Esophagus muscularis mucosa (tissue), 4 donors: ENCODE results near the gene CLTRN. TPM values are rescaled to one million over a fixed set of nuclear protein-coding genes. Genes with fewer than 3 reads are reported as not detected.
"Not testable (repeated sequence)": the region's sequence is repeated elsewhere in the genome, so short reads cannot be mapped to it uniquely, and the experiment has no call there.

Experiments
- DNase-seq: peaks from one replicate; pipeline ENCODE4 v3.0.0-alpha.2; 2017; ENCODE audit errors: extremely low spot score
- H3K27ac ChIP-seq, 4 donors: fragments of 200-600 bp; sonication (generic); replicated peaks in 1 of 4; 1 replicate in 3 of 4; 2 replicates in 1 of 4; pipeline ENCODE4 v1.5.1; 2016 to 2019; ENCODE audit warnings: mild to moderate bottlenecking in 1 of 4
- H3K27me3 ChIP-seq, 4 donors: fragments of 200-600 bp; sonication (generic); one replicate each; pipeline versions ENCODE4 v1.5.1 to v1.6.0; 2016 to 2019
- H3K36me3 ChIP-seq, 4 donors: fragments of 200-600 bp; sonication (generic); one replicate each; pipeline ENCODE4 v1.5.1; 2016 to 2019
- H3K4me1 ChIP-seq, 4 donors: fragments of 200-600 bp; sonication (generic); one replicate each; pipeline ENCODE4 v1.5.1; 2016 to 2019
- H3K4me3 ChIP-seq, 4 donors: fragments of 200-600 bp; sonication (generic); 1 replicate in 2 of 4; 2 replicates in 2 of 4; pipeline ENCODE4 v1.5.1; 2016 to 2019; ENCODE audit warnings: mild to moderate bottlenecking in 4 of 4, moderate library complexity in 1 of 4
- H3K9me3 ChIP-seq, 4 donors: fragments of 200-600 bp; sonication (generic); 1 replicate in 3 of 4; 2 replicates in 1 of 4; pipeline ENCODE4 v1.5.1; 2016 to 2019
- CTCF ChIP-seq, 3 experiments: fragments of 200-600 bp in 2 of 3; fragments of 450-650 bp in 1 of 3; sonication (generic) in 2 of 3; IDR thresholded peaks; one replicate each; pipeline ENCODE4 v1.5.1; 2017 to 2019; ENCODE audit warnings: antibody characterized with exemption in 3 of 3, mild to moderate bottlenecking in 2 of 3, moderate library complexity in 1 of 3
- EP300 ChIP-seq: sonication (generic); formaldehyde crosslinking; IDR thresholded peaks from one replicate; pipeline ENCODE4 v1.6.1; 2017; ENCODE audit warnings: antibody characterized with exemption
- POLR2A ChIP-seq: fragments of 450-650 bp; IDR thresholded peaks from one replicate; pipeline ENCODE4 v1.6.1; 2017; ENCODE audit warnings: antibody characterized with exemption, moderate library complexity, mild to moderate bottlenecking, low read depth
- POLR2AphosphoS5 ChIP-seq, 2 donors: sonication (generic); formaldehyde crosslinking; IDR thresholded peaks; one replicate each; pipeline ENCODE4 v1.6.1; 2017; ENCODE audit warnings: antibody characterized with exemption in 2 of 2
- WGBS: methylation state at CpG from one replicate; pipeline ENCODE4 v1.1.5; 2018; 5-methylcytosine and 5-hydroxymethylcytosine counted together
- intact Hi-C: fragments of 100-400 bp; cut with DNase I; formaldehyde crosslinking; loops from one replicate; pipeline ENCODE4 v1.15.1; 2023
- total RNA-seq, 4 donors: library from RNA; depleted of rRNA; stranded (reverse); fragments of >200 nt; gene quantifications; one replicate each; pipeline versions ENCODE4 v1.1.0 to v1.2.1, GENCODE V29; 2016

Gene CLTRN
- total RNA-seq, 4 donors from 2014 or later: 0.23 to 0.42 (median 0.33) TPM; not detected in 1

- no peaks in the 10 kb centered on the region for H3K27me3 ChIP-seq
- H3K4me1 ChIP-seq: peaks cover 14 to 29% (median 17%) of the 10 kb centered on the region in 4 donors
- intact Hi-C loops: loop anchor here (10.0 kb wide), 1 partner anchor 339 kb away; the partner anchor contains the start of gene PIGA
- peak overlapping the region; percentile 92 to 99 (median 94) for H3K27ac ChIP-seq
- no peak for DNase-seq
- 64% methylated on average over 3 of the region's 3 CpGs for WGBS
- H3K9me3 ChIP-seq: no peaks in the 10 kb centered on the region
- H3K36me3 ChIP-seq: no peaks in the 10 kb centered on the region
- TF ChIP-seq EP300 (no peak), CTCF (IDR thresholded peaks at IDR 0.05) (no peak), POLR2AphosphoS5 (IDR thresholded peaks at IDR 0.05) (no peak), POLR2A (no peak)
- peak overlapping the region; percentile 60 to 88 (median 79) for H3K4me3 ChIP-seq
Observed at GRCh38 chrX:15673970-15674369, 9.4 kb upstream of the CLTRN start.

- H3K9me3 ChIP-seq: no peaks in the 10 kb centered on the region
- intact Hi-C loops: loop anchor here (10.0 kb wide), 1 partner anchor 338 kb away; the partner anchor contains the start of gene PIGA
Observed at GRCh38 chrX:15672881-15673280, 8.3 kb upstream of the CLTRN start.

GRCh38 chrX:15663439-15663838 is 1.2 kb downstream of the CLTRN start:
- DNase-seq: no peak
- no peaks in the 10 kb centered on the region for H3K4me1 ChIP-seq
- intact Hi-C loops: no loop called here
- TF ChIP-seq EP300: no peak
- TF ChIP-seq CTCF (IDR thresholded peaks at IDR 0.05): no peak
- no peak for TF ChIP-seq POLR2A
- TF ChIP-seq POLR2AphosphoS5 (IDR thresholded peaks at IDR 0.05): no peak
- no peak overlapping the region for H3K4me3 ChIP-seq
- H3K36me3 ChIP-seq: no peaks in the 10 kb centered on the region
- WGBS: 57% methylated on average over 1 of the region's 1 CpG
- no peak overlapping the region for H3K27ac ChIP-seq
- no peaks in the 10 kb centered on the region for H3K9me3 ChIP-seq
- peaks cover 0 to 23% (median 0%) of the 10 kb centered on the region in 4 donors for H3K27me3 ChIP-seq

More at GRCh38 chrX:15672881-15673280, 8.3 kb upstream of the CLTRN start:
- H3K27ac ChIP-seq: no peak overlapping the region
- 85% methylated on average over 4 of the region's 4 CpGs for WGBS
- no peak for TF ChIP-seq POLR2A
- TF ChIP-seq EP300: no peak
- no peak for TF ChIP-seq CTCF (IDR thresholded peaks at IDR 0.05)
- no peak for TF ChIP-seq POLR2AphosphoS5 (IDR thresholded peaks at IDR 0.05)
- peaks cover 14 to 29% (median 17%) of the 10 kb centered on the region in 4 donors for H3K4me1 ChIP-seq
- no peaks in the 10 kb centered on the region for H3K27me3 ChIP-seq
- no peaks in the 10 kb centered on the region for H3K36me3 ChIP-seq
- DNase-seq: no peak
- H3K4me3 ChIP-seq: no peak overlapping the region

- H3K36me3 ChIP-seq, H3K4me3 ChIP-seq, H3K27ac ChIP-seq, H3K27me3 ChIP-seq, H3K4me1 ChIP-seq, H3K9me3 ChIP-seq, intact Hi-C loops, DNase-seq: not testable (repeated sequence)
- 82% methylated on average over 6 of the region's 6 CpGs for WGBS
Observed at GRCh38 chrX:15654804-15655203, 9.8 kb downstream of the CLTRN start.

- Histone ChIP-seq H3K36me3 (no peaks in the 10 kb centered on the region), H3K27ac (no peak overlapping the region), H3K4me1 (no peaks in the 10 kb centered on the region), H3K9me3 (no peaks in the 10 kb centered on the region), H3K4me3 (no peak overlapping the region), H3K27me3 (no peaks in the 10 kb centered on the region)
- DNase-seq: no peak
- no peak for TF ChIP-seq POLR2AphosphoS5 (IDR thresholded peaks at IDR 0.05)
- TF ChIP-seq POLR2A: no peak
- no peak for TF ChIP-seq CTCF (IDR thresholded peaks at IDR 0.05)
- TF ChIP-seq EP300: no peak
- intact Hi-C loops: no loop called here
- WGBS: 66% methylated on average over 5 of the region's 5 CpGs
Observed at GRCh38 chrX:15653961-15654360, 10.6 kb downstream of the CLTRN start.

- no CpG with 5 or more reads among the region's 5 CpGs for WGBS
- H3K27ac ChIP-seq, H3K4me1 ChIP-seq, H3K36me3 ChIP-seq, H3K27me3 ChIP-seq, DNase-seq, H3K9me3 ChIP-seq, H3K4me3 ChIP-seq, intact Hi-C loops: not testable (repeated sequence)
Observed at GRCh38 chrX:15647510-15647909, 17.1 kb downstream of the CLTRN start.
